ENCODE results near the gene FKBP1A. TPM values are rescaled to one million over a fixed set of nuclear protein-coding genes. Genes with fewer than 3 reads are reported as not detected.

The FKBP1A gene
- total and polyA plus RNA-seq, 9 of the 15 experiments (the other 6 are each of a cell fraction or from before 2014, with no cell fraction given), result 48.8 to 502 (median 89.6) TPM

DNA sequence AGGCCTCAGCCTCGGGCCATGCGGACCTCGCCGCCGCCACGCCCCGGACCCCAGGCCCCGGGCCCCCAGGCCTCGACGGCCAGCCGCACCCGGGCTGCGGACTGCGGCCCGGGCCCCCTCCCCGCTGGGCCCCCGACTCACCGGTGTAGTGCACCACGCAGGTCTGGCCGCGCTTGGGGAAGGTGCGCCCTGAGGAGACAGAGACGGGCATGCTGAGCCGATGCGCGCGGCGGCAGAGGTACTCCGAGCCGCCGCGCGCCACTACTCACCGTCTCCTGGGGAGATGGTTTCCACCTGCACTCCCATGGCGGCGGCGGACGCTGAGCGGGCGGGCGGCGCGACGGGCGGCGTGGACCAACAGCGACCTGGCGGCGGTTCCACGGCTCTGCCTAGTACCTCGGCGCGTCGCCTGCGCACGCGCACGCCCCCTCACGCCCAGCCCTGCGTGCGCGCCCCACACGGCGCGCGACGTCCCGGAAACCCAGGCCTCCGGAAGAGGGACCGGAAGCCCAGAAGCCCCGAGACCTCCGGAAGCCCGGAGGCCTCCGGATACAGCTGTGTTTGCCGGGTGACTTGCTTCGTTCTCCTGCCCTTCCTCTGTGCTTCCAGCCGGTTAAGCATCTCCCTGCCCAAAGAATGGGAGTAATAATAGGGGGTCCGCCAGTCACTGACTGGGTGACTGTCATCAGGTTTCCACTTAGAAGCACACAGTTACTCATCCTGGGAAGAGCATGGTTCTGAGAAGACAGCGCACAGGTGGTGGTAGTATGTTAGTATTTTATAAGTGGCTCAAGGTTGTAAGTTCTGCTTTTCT lies at the start of gene FKBP1A (continued):
- no peak for TF ChIP-seq ZBTB1 (CRISPR knock-in tag; IDR thresholded peaks at IDR 0.05; ENCODE audit: borderline replicate concordance, low read depth)
- TF ChIP-seq SOX6 (IDR thresholded peaks at IDR 0.05), result no peak
- TF ChIP-seq, protein P1, sequence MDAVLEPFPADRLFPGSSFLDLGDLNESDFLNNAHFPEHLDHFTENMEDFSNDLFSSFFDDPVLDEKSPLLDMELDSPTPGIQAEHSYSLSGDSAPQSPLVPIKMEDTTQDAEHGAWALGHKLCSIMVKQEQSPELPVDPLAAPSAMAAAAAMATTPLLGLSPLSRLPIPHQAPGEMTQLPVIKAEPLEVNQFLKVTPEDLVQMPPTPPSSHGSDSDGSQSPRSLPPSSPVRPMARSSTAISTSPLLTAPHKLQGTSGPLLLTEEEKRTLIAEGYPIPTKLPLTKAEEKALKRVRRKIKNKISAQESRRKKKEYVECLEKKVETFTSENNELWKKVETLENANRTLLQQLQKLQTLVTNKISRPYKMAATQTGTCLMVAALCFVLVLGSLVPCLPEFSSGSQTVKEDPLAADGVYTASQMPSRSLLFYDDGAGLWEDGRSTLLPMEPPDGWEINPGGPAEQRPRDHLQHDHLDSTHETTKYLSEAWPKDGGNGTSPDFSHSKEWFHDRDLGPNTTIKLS (IDR thresholded peaks at IDR 0.05; ENCODE audit: borderline replicate concordance, low read depth), result no peak
- no peak for TF ChIP-seq HNRNPL (IDR thresholded peaks at IDR 0.05; ENCODE audit: low read depth, low read length)
- no peak for TF ChIP-seq STAT5A (IDR thresholded peaks at IDR 0.05; ENCODE audit: borderline replicate concordance, low read length)
- TF ChIP-seq STAG1 (CRISPR knock-in tag; IDR thresholded peaks at IDR 0.05; ENCODE audit: borderline replicate concordance), result no peak
- TF ChIP-seq SLC30A9 (CRISPR knock-in tag; IDR thresholded peaks at IDR 0.05), result no peak
- TF ChIP-seq MCM7 (IDR thresholded peaks at IDR 0.05), result no peak
- TF ChIP-seq GTF2F1 (IDR thresholded peaks at IDR 0.05; ENCODE audit: low read depth, low read length), result no peak
- TF ChIP-seq RBM34 (IDR thresholded peaks at IDR 0.05; ENCODE audit: borderline replicate concordance, insufficient read depth, low read length), result no peak
- no peak for TF ChIP-seq ASH1L (IDR thresholded peaks at IDR 0.05; ENCODE audit: borderline replicate concordance, low read depth, partially characterized antibody)
- TF ChIP-seq HDAC2 (IDR thresholded peaks at IDR 0.05), result peak; percentile 49; the same call in 1 of the 2 replicates
- no peak for TF ChIP-seq TCFL5 (CRISPR knock-in tag; conservative IDR thresholded peaks at IDR 0.05)
- no peak for TF ChIP-seq SRSF9 (IDR thresholded peaks at IDR 0.05; ENCODE audit: borderline replicate concordance, low read depth, low read length)
- no peak for TF ChIP-seq NR1H2 (CRISPR knock-in tag; IDR thresholded peaks at IDR 0.05)
- TF ChIP-seq KLF16 (IDR thresholded peaks at IDR 0.05), result no peak
- TF ChIP-seq, protein P2, sequence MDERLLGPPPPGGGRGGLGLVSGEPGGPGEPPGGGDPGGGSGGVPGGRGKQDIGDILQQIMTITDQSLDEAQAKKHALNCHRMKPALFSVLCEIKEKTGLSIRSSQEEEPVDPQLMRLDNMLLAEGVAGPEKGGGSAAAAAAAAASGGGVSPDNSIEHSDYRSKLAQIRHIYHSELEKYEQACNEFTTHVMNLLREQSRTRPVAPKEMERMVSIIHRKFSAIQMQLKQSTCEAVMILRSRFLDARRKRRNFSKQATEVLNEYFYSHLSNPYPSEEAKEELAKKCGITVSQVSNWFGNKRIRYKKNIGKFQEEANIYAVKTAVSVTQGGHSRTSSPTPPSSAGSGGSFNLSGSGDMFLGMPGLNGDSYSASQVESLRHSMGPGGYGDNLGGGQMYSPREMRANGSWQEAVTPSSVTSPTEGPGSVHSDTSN (CRISPR knock-in tag; IDR thresholded peaks at IDR 0.05; ENCODE audit: low read depth), result no peak
- TF ChIP-seq, protein P2 (tag; conservative IDR thresholded peaks at IDR 0.05; ENCODE audit: low read depth), result no peak
- TF ChIP-seq HCFC1 (IDR thresholded peaks at IDR 0.05; ENCODE audit: low read depth, low read length), result peak; percentile 88
- TF ChIP-seq, protein P3, sequence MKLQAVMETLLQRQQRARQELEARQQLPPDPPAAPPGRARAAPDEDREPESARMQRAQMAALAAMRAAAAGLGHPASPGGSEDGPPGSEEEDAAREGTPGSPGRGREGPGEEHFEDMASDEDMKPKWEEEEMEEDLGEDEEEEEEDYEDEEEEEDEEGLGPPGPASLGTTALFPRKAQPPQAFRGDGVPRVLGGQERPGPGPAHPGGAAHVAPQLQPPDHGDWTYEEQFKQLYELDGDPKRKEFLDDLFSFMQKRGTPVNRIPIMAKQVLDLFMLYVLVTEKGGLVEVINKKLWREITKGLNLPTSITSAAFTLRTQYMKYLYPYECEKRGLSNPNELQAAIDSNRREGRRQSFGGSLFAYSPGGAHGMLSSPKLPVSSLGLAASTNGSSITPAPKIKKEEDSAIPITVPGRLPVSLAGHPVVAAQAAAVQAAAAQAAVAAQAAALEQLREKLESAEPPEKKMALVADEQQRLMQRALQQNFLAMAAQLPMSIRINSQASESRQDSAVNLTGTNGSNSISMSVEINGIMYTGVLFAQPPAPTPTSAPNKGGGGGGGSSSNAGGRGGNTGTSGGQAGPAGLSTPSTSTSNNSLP (IDR thresholded peaks at IDR 0.05; ENCODE audit: borderline replicate concordance, low read depth, low read length), result no peak
- no peak for TF ChIP-seq ZNF23 (CRISPR knock-in tag; IDR thresholded peaks at IDR 0.05)
- TF ChIP-seq, protein P4, sequence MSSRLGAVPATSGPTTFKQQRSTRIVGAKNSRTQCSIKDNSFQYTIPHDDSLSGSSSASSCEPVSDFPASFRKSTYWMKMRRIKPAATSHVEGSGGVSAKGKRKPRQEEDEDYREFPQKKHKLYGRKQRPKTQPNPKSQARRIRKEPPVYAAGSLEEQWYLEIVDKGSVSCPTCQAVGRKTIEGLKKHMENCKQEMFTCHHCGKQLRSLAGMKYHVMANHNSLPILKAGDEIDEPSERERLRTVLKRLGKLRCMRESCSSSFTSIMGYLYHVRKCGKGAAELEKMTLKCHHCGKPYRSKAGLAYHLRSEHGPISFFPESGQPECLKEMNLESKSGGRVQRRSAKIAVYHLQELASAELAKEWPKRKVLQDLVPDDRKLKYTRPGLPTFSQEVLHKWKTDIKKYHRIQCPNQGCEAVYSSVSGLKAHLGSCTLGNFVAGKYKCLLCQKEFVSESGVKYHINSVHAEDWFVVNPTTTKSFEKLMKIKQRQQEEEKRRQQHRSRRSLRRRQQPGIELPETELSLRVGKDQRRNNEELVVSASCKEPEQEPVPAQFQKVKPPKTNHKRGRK (tag; IDR thresholded peaks at IDR 0.05), result no peak

Measured in K562 (cell line).